OCI-LY7 (cell line): ENCODE data around the gene CUEDC1. TPM values are rescaled to one million over a fixed set of nuclear protein-coding genes. Genes with fewer than 3 reads are reported as not detected.

ENCODE experiments used
- Bru-seq: library from RNA; stranded (reverse); fragments of 400-500 nt; gene quantifications from one replicate; lab custom pipeline; 2021; lab: Mats Ljungman, UMichigan
- BruChase-seq, 2 experiments: library from RNA; stranded (reverse); fragments of 400-500 nt; gene quantifications; one replicate each; lab custom pipeline; 2021; lab: Mats Ljungman, UMichigan
- BruUV-seq: library from RNA; stranded (reverse); fragments of 400-500 nt; replicated peaks from 2 replicates; lab custom pipeline; 2021; lab: Mats Ljungman, UMichigan
- CTCF ChIA-PET: fragments of 300-600 bp; sonication (Branson Sonifier 250); formaldehyde crosslinking; loops from one replicate; lab custom pipeline; 2022; ENCODE audit warnings: antibody characterized with exemption; ENCODE audit not compliant: unreplicated experiment; lab: Charles Lee
- POLR2A ChIA-PET: fragments of 300-600 bp; sonication (Branson Sonifier 250); formaldehyde crosslinking; loops from one replicate; lab custom pipeline; 2022; ENCODE audit warnings: antibody characterized with exemption; lab: Charles Lee
- DNase-seq: peaks from one replicate; pipeline ENCODE4 v3.0.0-alpha.2; 2015; ENCODE audit warnings: low spot score
- H2AFZ ChIP-seq: fragments of 200-600 bp; sonication (generic), shearing (Covaris generic); 2 replicates; pipeline ENCODE4 v1.6.1; 2014; ENCODE audit warnings: mild to moderate bottlenecking, antibody characterized with exemption, low read length, moderate library complexity
- H3K27ac ChIP-seq: fragments of 200-600 bp; sonication (generic); 2 replicates; pipeline ENCODE4 v1.5.1; 2014; ENCODE audit warnings: mixed run types, low read depth, mild to moderate bottlenecking, moderate library complexity, low read length, inconsistent platforms; ENCODE audit not compliant: poor library complexity, severe bottlenecking
- H3K36me3 ChIP-seq: fragments of 200-600 bp; sonication (generic); 2 replicates; pipeline ENCODE4 v1.6.1; 2014; ENCODE audit warnings: mild to moderate bottlenecking, antibody characterized with exemption, low read length, moderate library complexity, mixed read lengths; ENCODE audit not compliant: insufficient read depth
- H3K4me1 ChIP-seq: fragments of 200-600 bp; sonication (generic); 2 replicates; pipeline ENCODE4 v1.5.1; 2014; ENCODE audit warnings: mild to moderate bottlenecking, low read length; ENCODE audit not compliant: insufficient read depth, poor library complexity, severe bottlenecking
- H3K4me2 ChIP-seq: fragments of 200-600 bp; sonication (generic); 2 replicates; pipeline ENCODE4 v1.6.1; 2014; ENCODE audit warnings: mild to moderate bottlenecking, low read length
- H3K4me3 ChIP-seq: fragments of 200-600 bp; sonication (generic); 2 replicates; pipeline ENCODE4 v1.5.1; 2014; ENCODE audit warnings: mild to moderate bottlenecking, low read depth, low read length; ENCODE audit not compliant: poor library complexity, severe bottlenecking
- H3K79me2 ChIP-seq: fragments of 200-600 bp; sonication (generic); 2 replicates; pipeline ENCODE4 v1.6.1; 2016; ENCODE audit warnings: low read depth, mild to moderate bottlenecking, low read length, moderate library complexity, mixed read lengths; ENCODE audit not compliant: insufficient read depth
- H3K9me2 ChIP-seq: fragments of 200-600 bp; sonication (generic); 2 replicates; pipeline ENCODE4 v1.6.1; 2016; ENCODE audit warnings: mild to moderate bottlenecking, low read length, mixed read lengths; ENCODE audit not compliant: insufficient read depth
- H3K9me3 ChIP-seq: fragments of 200-600 bp; sonication (generic); 2 replicates; pipeline ENCODE4 v1.6.1; 2014; ENCODE audit warnings: mild to moderate bottlenecking, mixed run types, low read length, mixed read lengths
- H4K20me1 ChIP-seq: fragments of 200-600 bp; sonication (generic); 2 replicates; pipeline ENCODE4 v1.6.1; 2014; ENCODE audit warnings: mild to moderate bottlenecking, antibody characterized with exemption, low read length, moderate library complexity, mixed read lengths; ENCODE audit not compliant: insufficient read depth
- CTCF ChIP-seq: fragments of 200-600 bp; sonication (generic); conservative IDR thresholded peaks from 2 replicates; pipeline ENCODE4 v1.5.1; 2014; ENCODE audit warnings: mild to moderate bottlenecking, antibody characterized with exemption, low read length, moderate library complexity, mixed read lengths
- EZH2phosphoT487 ChIP-seq: fragments of 200-600 bp; sonication (generic); IDR thresholded peaks from 2 replicates; pipeline ENCODE4 v1.6.1; 2018; ENCODE audit warnings: low read depth, borderline replicate concordance, mild to moderate bottlenecking, mixed run types, antibody characterized with exemption, low read length, moderate library complexity, mixed read lengths
- intact Hi-C: fragments of 100-400 bp; cut with micrococcal nuclease; formaldehyde crosslinking; loops from one replicate; pipeline ENCODE4 v1.10.0; 2022; ENCODE audit not compliant: unreplicated experiment
- long read RNA-seq: library from polyadenylated mRNA; stranded (forward); transcript quantifications from one replicate; pipeline ENCODE4 v2.0.0, GENCODE V29; 2022
- total RNA-seq, 2 experiments: library from RNA; depleted of rRNA in 1 of 2; stranded (reverse); fragments of >200 nt in 1 of 2; shearing (Covaris generic) in 1 of 2; gene quantifications; 2 replicates each; pipeline ENCODE4 v1.2.3, GENCODE V29; 2014 to 2022

CUEDC1 gene
- total RNA-seq (2014; rRNA removed; shearing (Covaris generic)), result not detected in 2 replicates
- 0.13 and 0.74 TPM in 2 replicates for total RNA-seq (2022)
- Bru-seq, nascent RNA, result percentile 13 among the genes with signal in this experiment
- BruChase-seq, experiment 1, labeled RNA remaining after a 6-hour chase, result percentile 12 among the genes with signal in this experiment
- percentile 12 among the genes with signal in this experiment for BruChase-seq, experiment 2, labeled RNA remaining after a 2-hour chase
- long read RNA-seq, result 0 reads

GRCh38 chr17:57955183-57955931, at the start of gene CUEDC1:
Gene CUEDC1, minus strand, starts transcription at chr17:57955412. Its CDS starts 69,848 bp downstream, at chr17:57885564.
- ChIA-PET CTCF (no interaction called here), POLR2A (interaction anchor here (1.9 kb wide), 1 partner anchor 8 kb away, joined by 8 read pairs; no protein-coding TSS in a partner anchor)
- peak; percentile 46 for DNase-seq
- Histone ChIP-seq H3K4me1 (peaks cover 30% of the 10 kb centered on the region), H2AFZ (no peak within 1 kb of the TSS), H3K4me2 (peak within 1 kb of the TSS; percentile 74), H3K9me2 (no peaks in the 10 kb centered on the region), H3K4me3 (peak within 1 kb of the TSS; percentile 32), H4K20me1 (peaks cover 5% of the 10 kb centered on the region; the same call in 1 of the 2 replicates), H3K36me3 (no peaks in the 10 kb centered on the region), H3K9me3 (no peaks in the 10 kb centered on the region), H3K27ac (no peak within 1 kb of the TSS), H3K79me2 (no peaks in the 10 kb centered on the region)
- BruUV-seq, result no TSS peak
- intact Hi-C loops, result no loop called here
- TF ChIP-seq CTCF, result 0 out of 2 replicates have a peak, but pooled peaks have one; percentile 16
- TF ChIP-seq EZH2phosphoT487, result no peak

GRCh38 chr17:58004060-58004459, 48.8 kb upstream of the CUEDC1 start:
- Histone ChIP-seq H3K4me1 (peaks cover 69% of the 10 kb centered on the region), H3K79me2 (peaks cover 91% of the 10 kb centered on the region), H3K4me3 (peak overlapping the region; percentile 96), H3K27ac (peak overlapping the region; percentile 2), H3K9me3 (no peaks in the 10 kb centered on the region), H2AFZ (no peak overlapping the region), H3K36me3 (peaks cover 79% of the 10 kb centered on the region), H3K4me2 (peak overlapping the region; percentile 83), H3K9me2 (no peaks in the 10 kb centered on the region), H4K20me1 (peaks cover 68% of the 10 kb centered on the region)
- no TSS peak for BruUV-seq
- intact Hi-C loops, result loop anchor here (10.0 kb wide), 1 partner anchor 449 kb away; no protein-coding TSS in a partner anchor
- POLR2A ChIA-PET, result no interaction called here
- CTCF ChIA-PET, result no interaction called here
- TF ChIP-seq CTCF (no peak), EZH2phosphoT487 (no peak)
- DNase-seq, result no peak
